ENCODE results near the gene GPSM1.
A peak's percentile ranks its signal among the peaks of the same experiment; 100 is the strongest.
"Not testable (repeated sequence)": the region's sequence is repeated elsewhere in the genome, so short reads cannot be mapped to it uniquely, and the experiment has no call there.

The GPSM1 gene

DNA sequence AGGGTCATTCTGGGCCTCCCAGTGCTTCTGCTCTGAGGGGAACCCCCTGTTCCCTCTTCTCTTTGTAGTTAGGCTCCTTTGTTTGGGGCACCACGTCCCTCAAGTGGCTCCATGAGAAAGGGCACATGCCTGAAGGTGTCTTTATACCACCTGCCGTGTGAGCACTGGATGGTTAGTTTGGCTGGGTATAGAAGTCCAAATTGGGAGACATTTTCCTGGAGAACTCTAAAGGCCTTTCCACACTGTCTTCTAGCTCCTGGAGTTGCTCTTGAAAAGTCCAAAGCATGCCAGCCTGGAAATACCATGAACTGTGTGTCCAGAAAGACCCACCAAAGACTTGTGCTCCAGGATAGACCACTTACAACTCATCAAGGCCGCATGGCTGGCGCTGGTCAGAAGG lies 12.4 kb upstream of the GPSM1 start:
- no peaks in the 10 kb centered on the region for H3K36me3 Mint-ChIP-seq (ENCODE audit: low read depth)
- H3K27me3 Mint-ChIP-seq, result no peaks in the 10 kb centered on the region
- DNase-seq, result no peak
- no peak overlapping the region for H3K4me3 Mint-ChIP-seq
- H3K9me3 Mint-ChIP-seq, result peaks cover 14% of the 10 kb centered on the region
- no peaks in the 10 kb centered on the region for H3K4me1 Mint-ChIP-seq (ENCODE audit: low read depth)
- no peak overlapping the region for H3K27ac Mint-ChIP-seq

DNA sequence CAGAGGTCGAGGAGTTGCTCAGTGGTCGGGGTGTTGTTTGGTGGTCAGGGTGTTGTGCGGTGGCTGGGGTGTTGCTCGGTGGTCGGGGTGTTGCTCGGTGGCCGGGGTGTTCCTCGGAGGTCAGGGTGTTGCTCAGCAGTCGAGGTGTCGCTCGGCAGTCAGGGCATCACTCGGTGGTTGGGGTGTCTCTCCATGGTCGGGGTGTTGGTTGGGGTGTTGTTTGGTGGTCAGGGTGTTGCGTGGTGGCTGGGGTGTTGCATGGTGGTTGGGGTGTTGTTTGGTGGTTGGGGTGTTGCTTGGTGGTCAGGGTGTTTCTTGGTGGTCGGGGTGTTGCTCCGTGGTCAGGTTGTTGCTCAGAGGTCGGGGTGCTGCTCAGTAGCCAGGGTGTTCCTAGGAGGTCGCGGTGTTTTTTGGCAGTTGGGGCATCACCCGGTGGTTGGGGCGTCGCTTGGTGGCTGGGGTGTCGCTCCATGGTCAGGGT lies 11.0 kb upstream of the GPSM1 start:
- no peaks in the 10 kb centered on the region for H3K27me3 Mint-ChIP-seq
- no peak overlapping the region for H3K4me3 Mint-ChIP-seq
- peaks cover 14% of the 10 kb centered on the region for H3K9me3 Mint-ChIP-seq
- no peak for DNase-seq
- no peaks in the 10 kb centered on the region for H3K36me3 Mint-ChIP-seq (ENCODE audit: low read depth)
- H3K4me1 Mint-ChIP-seq (ENCODE audit: low read depth), result no peaks in the 10 kb centered on the region
- peak overlapping the region; percentile 34 for H3K27ac Mint-ChIP-seq

GRCh38 chr9:136316896-136317676 lies 10.3 kb upstream of the GPSM1 start:
- Mint-ChIP-seq H3K27me3 (no peaks in the 10 kb centered on the region), H3K9me3 (peaks cover 14% of the 10 kb centered on the region), H3K4me3 (no peak overlapping the region), H3K27ac (no peak overlapping the region), H3K36me3 (ENCODE audit: low read depth) (no peaks in the 10 kb centered on the region), H3K4me1 (ENCODE audit: low read depth) (no peaks in the 10 kb centered on the region)
- DNase-seq, result no peak

- no peaks in the 10 kb centered on the region for H3K36me3 Mint-ChIP-seq (ENCODE audit: low read depth)
- H3K9me3 Mint-ChIP-seq, result peaks cover 14% of the 10 kb centered on the region
- H3K27me3 Mint-ChIP-seq, result no peaks in the 10 kb centered on the region
- no peak overlapping the region for H3K4me3 Mint-ChIP-seq
- DNase-seq, result no peak
- H3K4me1 Mint-ChIP-seq (ENCODE audit: low read depth), result no peaks in the 10 kb centered on the region
- H3K27ac Mint-ChIP-seq, result no peak overlapping the region
Measured at GRCh38 chr9:136317695-136318094, 9.6 kb upstream of the GPSM1 start.

GRCh38 chr9:136318111-136318775 lies 9.1 kb upstream of the GPSM1 start:
- no peaks in the 10 kb centered on the region for H3K27me3 Mint-ChIP-seq
- H3K4me1 Mint-ChIP-seq (ENCODE audit: low read depth), result no peaks in the 10 kb centered on the region
- H3K27ac Mint-ChIP-seq, result no peak overlapping the region
- DNase-seq, result no peak
- H3K9me3 Mint-ChIP-seq, result peaks cover 14% of the 10 kb centered on the region
- H3K36me3 Mint-ChIP-seq (ENCODE audit: low read depth), result no peaks in the 10 kb centered on the region
- H3K4me3 Mint-ChIP-seq, result no peak overlapping the region

DNA sequence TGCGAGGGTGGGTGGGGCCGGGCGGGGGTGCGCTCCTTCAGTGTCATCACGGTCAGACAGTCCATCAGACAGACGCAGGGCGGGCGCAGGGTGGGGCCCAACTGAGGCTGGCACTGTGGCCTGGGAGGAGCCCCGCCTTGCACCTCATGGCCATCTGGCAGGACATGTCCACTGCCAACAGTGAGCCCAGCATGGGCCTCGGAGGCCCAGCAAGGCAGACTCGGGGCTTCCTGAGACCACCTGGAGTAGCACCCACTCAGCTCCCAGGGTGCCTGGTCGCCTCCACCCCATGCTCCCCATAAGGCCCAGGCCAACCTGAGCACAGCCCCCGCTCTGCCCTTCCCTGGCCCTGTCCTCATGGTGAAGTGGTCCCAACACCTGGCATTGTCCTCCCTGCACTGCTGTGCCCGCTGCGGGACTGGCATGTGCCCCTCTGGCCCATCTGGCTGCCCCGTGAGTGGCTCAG lies 8.5 kb upstream of the GPSM1 start:
- H3K27me3 Mint-ChIP-seq, result no peaks in the 10 kb centered on the region
- no peaks in the 10 kb centered on the region for H3K4me1 Mint-ChIP-seq (ENCODE audit: low read depth)
- no peak overlapping the region for H3K27ac Mint-ChIP-seq
- H3K9me3 Mint-ChIP-seq, result peaks cover 14% of the 10 kb centered on the region
- DNase-seq, result no peak
- H3K36me3 Mint-ChIP-seq (ENCODE audit: low read depth), result no peaks in the 10 kb centered on the region
- H3K4me3 Mint-ChIP-seq, result no peak overlapping the region

DNA sequence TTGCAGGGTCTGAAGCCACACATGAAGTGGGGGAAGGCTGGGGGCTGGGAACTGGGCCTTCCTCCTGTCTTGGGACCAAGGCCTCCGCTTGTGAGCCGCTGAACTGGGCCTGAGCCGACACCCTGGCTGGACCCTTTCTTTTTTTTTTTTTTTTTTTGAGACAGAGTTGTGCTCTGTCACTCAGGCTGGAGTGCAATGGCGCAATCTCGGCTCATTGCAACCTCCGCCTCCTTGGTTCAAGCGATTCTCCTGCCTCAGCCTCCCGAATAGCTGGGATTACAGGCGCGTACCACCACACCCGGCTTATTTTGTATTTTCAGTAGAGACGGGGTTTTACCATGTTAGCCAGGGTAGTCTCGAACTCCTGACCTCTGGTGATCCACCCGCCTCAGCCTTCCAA lies 8.1 kb upstream of the GPSM1 start:
- not testable (repeated sequence) for H3K27ac Mint-ChIP-seq; H3K36me3 Mint-ChIP-seq (ENCODE audit: low read depth)

DNA sequence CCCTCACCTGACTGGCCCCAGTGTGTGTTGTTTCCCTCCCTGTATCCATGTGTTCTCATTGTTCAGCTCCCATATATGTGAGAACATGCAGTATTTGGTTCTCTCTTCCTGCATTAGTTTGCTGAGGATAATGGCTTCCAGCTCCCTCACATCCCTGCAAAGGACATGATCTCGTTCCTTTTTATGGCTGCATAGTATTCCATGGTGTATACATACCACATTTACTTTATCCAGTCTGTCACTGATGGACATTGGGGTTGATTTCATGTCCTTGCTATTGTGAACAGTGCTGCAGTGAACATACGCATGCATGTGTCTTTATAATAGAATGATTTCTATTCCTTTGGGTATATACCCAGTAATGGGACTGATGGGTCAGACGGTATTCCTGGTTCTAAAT lies 7.4 kb upstream of the GPSM1 start:
- not testable (repeated sequence) for H3K27ac Mint-ChIP-seq; H3K36me3 Mint-ChIP-seq (ENCODE audit: low read depth); H3K4me3 Mint-ChIP-seq

More for the DNA sequence above, 8.1 kb upstream of the GPSM1 start:
- H3K27me3 Mint-ChIP-seq; DNase-seq; H3K4me3 Mint-ChIP-seq; H3K4me1 Mint-ChIP-seq (ENCODE audit: low read depth): not testable (repeated sequence)
- H3K9me3 Mint-ChIP-seq, result peaks cover 14% of the 10 kb centered on the region

GRCh38 chr9:136320972-136321371 lies 6.4 kb upstream of the GPSM1 start:
- H3K27ac Mint-ChIP-seq; DNase-seq; H3K4me1 Mint-ChIP-seq (ENCODE audit: low read depth); H3K27me3 Mint-ChIP-seq; H3K36me3 Mint-ChIP-seq (ENCODE audit: low read depth); H3K4me3 Mint-ChIP-seq; H3K9me3 Mint-ChIP-seq: not testable (repeated sequence)

More for the DNA sequence above, 7.4 kb upstream of the GPSM1 start:
- not testable (repeated sequence) for DNase-seq; H3K9me3 Mint-ChIP-seq; H3K27me3 Mint-ChIP-seq; H3K4me1 Mint-ChIP-seq (ENCODE audit: low read depth)

GRCh38 chr9:136321561-136321960 lies 5.8 kb upstream of the GPSM1 start:
- Mint-ChIP-seq H3K4me1 (ENCODE audit: low read depth) (no peaks in the 10 kb centered on the region), H3K36me3 (ENCODE audit: low read depth) (no peaks in the 10 kb centered on the region), H3K27ac (no peak overlapping the region), H3K27me3 (no peaks in the 10 kb centered on the region), H3K9me3 (no peaks in the 10 kb centered on the region), H3K4me3 (no peak overlapping the region)
- DNase-seq, result no peak

DNA sequence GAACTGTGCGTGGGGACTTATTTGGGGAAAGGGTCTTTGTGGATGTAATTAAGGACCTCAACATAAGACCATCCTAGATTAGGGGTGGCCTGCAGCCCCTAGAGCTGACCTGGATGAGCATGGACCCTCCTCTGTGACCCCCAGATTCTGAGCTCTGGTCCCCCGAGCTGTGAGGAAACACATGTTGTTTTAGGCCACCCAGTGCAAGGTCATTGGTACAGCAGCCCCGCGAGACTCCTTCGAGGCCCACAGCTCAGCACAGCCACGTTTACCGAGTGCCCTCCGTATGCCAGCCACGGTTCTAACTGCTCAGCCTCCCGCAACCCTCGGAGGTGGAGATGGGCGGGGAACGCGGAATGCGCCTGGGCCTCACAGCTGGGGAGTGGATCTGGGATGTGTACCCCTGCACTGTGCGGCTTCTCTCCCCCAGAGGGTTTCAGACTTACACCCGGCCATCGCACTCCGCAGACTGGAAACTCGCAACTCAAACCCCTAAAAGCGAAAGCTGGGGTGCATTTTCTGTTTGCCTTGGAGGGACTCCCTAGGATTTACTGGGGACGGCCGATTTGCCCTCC lies 4.5 kb upstream of the GPSM1 start:
- H3K4me3 Mint-ChIP-seq, result no peak overlapping the region
- H3K36me3 Mint-ChIP-seq (ENCODE audit: low read depth), result no peaks in the 10 kb centered on the region
- no peaks in the 10 kb centered on the region for H3K27me3 Mint-ChIP-seq
- H3K4me1 Mint-ChIP-seq (ENCODE audit: low read depth), result peaks cover 2% of the 10 kb centered on the region
- no peaks in the 10 kb centered on the region for H3K9me3 Mint-ChIP-seq
- no peak overlapping the region for H3K27ac Mint-ChIP-seq
- no peak for DNase-seq

- no peak overlapping the region for H3K4me3 Mint-ChIP-seq
- H3K27ac Mint-ChIP-seq, result no peak overlapping the region
- H3K36me3 Mint-ChIP-seq (ENCODE audit: low read depth), result no peaks in the 10 kb centered on the region
- peaks cover 2% of the 10 kb centered on the region for H3K4me1 Mint-ChIP-seq (ENCODE audit: low read depth)
- no peak for DNase-seq
- no peaks in the 10 kb centered on the region for H3K27me3 Mint-ChIP-seq
- H3K9me3 Mint-ChIP-seq, result no peaks in the 10 kb centered on the region
Measured at GRCh38 chr9:136323371-136323789, 4.0 kb upstream of the GPSM1 start.

GRCh38 chr9:136324501-136325300 lies 2.6 kb upstream of the GPSM1 start:
- Mint-ChIP-seq H3K9me3 (no peaks in the 10 kb centered on the region), H3K36me3 (ENCODE audit: low read depth) (no peaks in the 10 kb centered on the region), H3K4me3 (no peak overlapping the region), H3K27ac (no peak overlapping the region), H3K27me3 (no peaks in the 10 kb centered on the region), H3K4me1 (ENCODE audit: low read depth) (peaks cover 8% of the 10 kb centered on the region)
- no peak for DNase-seq

DNA sequence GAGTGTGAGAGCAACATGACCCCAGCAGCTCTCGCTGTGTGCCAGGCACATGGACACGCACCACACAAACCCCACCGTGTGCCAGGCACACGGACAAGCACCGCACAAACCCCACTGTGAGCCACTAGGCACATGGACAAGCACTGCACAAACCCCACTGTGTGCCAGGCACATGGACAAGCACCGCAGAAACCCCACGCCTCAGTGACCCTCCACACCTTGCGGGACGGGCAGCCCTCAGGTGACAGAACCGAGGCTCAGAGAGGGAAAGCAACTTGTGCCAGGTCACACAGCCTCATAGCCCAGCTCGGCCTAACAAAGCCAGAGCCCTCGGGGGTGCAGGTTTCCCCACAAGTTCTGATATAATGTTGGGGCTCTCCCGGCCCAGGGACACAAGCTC lies 2.0 kb upstream of the GPSM1 start:
- DNase-seq, result no peak
- no peaks in the 10 kb centered on the region for H3K9me3 Mint-ChIP-seq
- peaks cover 8% of the 10 kb centered on the region for H3K4me1 Mint-ChIP-seq (ENCODE audit: low read depth)
- no peak overlapping the region for H3K4me3 Mint-ChIP-seq
- no peaks in the 10 kb centered on the region for H3K36me3 Mint-ChIP-seq (ENCODE audit: low read depth)
- no peaks in the 10 kb centered on the region for H3K27me3 Mint-ChIP-seq
- H3K27ac Mint-ChIP-seq, result no peak overlapping the region

Measured in activated T-cell treated with anti-CD3 and anti-CD28 coated beads, Interleukin-2, amount 50 U/mL, for 24 hours (primary cell).